Neural progenitor cell (in vitro differentiated cells): ENCODE data around the gene RAPGEF4. TPM values are rescaled to one million over a fixed set of nuclear protein-coding genes. Genes with fewer than 3 reads are reported as not detected.
"Not testable (repeated sequence)": the region's sequence is repeated elsewhere in the genome, so short reads cannot be mapped to it uniquely, and the experiment has no call there.

ENCODE experiments used
- DNase-seq: peaks from one replicate; pipeline ENCODE4 v3.0.0-alpha.2; 2016; ENCODE audit warnings: low spot score
- H2AFZ ChIP-seq: fragments of 200-600 bp; sonication (generic); replicated peaks from 2 replicates; pipeline ENCODE4 v1.6.1; 2016; ENCODE audit warnings: antibody characterized with exemption
- H3F3A ChIP-seq: fragments of 200-600 bp; sonication (generic); 2 replicates; pipeline ENCODE4 v1.6.1; 2016; ENCODE audit warnings: antibody characterized with exemption, low read depth
- H3K27ac ChIP-seq: fragments of 200-600 bp; sonication (generic); 2 replicates; pipeline ENCODE4 v1.5.1; 2016; ENCODE audit warnings: mild to moderate bottlenecking
- H3K27me3 ChIP-seq: fragments of 200-600 bp; sonication (generic); 2 replicates; pipeline ENCODE4 v1.6.1; 2016; ENCODE audit warnings: mild to moderate bottlenecking, moderate library complexity
- H3K36me3 ChIP-seq: fragments of 200-600 bp; sonication (generic); 2 replicates; pipeline ENCODE4 v1.5.1; 2016
- H3K4me1 ChIP-seq: fragments of 200-600 bp; sonication (generic); 2 replicates; pipeline ENCODE4 v1.6.1; 2016; ENCODE audit warnings: mixed run types
- H3K4me2 ChIP-seq: fragments of 200-600 bp; sonication (generic); 2 replicates; pipeline ENCODE4 v1.6.1; 2016
- H3K4me3 ChIP-seq: fragments of 200-600 bp; sonication (generic); 2 replicates; pipeline ENCODE4 v1.5.1; 2016
- H3K79me2 ChIP-seq: fragments of 200-600 bp; sonication (generic); 2 replicates; pipeline ENCODE4 v1.6.1; 2016; ENCODE audit warnings: low read depth
- H3K9ac ChIP-seq: fragments of 200-600 bp; sonication (generic); 2 replicates; pipeline ENCODE4 v1.6.1; 2016
- H3K9me3 ChIP-seq: fragments of 200-600 bp; sonication (generic); 2 replicates; pipeline ENCODE4 v1.5.1; 2016; ENCODE audit warnings: low read depth
- H4K20me1 ChIP-seq: fragments of 200-600 bp; sonication (generic); 2 replicates; pipeline ENCODE4 v1.6.1; 2016; ENCODE audit warnings: low read depth
- H3K27ac Mint-ChIP-seq: 3 replicates; pipeline ENCODE4 v1.8.0; 2021; ENCODE audit warnings: mixed read lengths
- H3K27me3 Mint-ChIP-seq: 2 replicates; pipeline ENCODE4 v1.8.0; 2022; ENCODE audit warnings: low read depth, mild to moderate bottlenecking, inconsistent platforms, moderate library complexity, mixed read lengths; ENCODE audit not compliant: insufficient read depth
- H3K36me3 Mint-ChIP-seq: 3 replicates; pipeline ENCODE4 v1.8.0; 2021; ENCODE audit warnings: mixed read lengths
- H3K4me1 Mint-ChIP-seq: 3 replicates; pipeline ENCODE4 v1.8.0; 2021; ENCODE audit warnings: mixed read lengths
- H3K4me3 Mint-ChIP-seq: 3 replicates; pipeline ENCODE4 v1.8.0; 2021; ENCODE audit warnings: mild to moderate bottlenecking, moderate library complexity, mixed read lengths
- H3K9me3 Mint-ChIP-seq: 3 replicates; pipeline ENCODE4 v1.8.0; 2020; ENCODE audit warnings: mixed read lengths
- EZH2 ChIP-seq: fragments of 200-600 bp; sonication (generic); IDR thresholded peaks from 2 replicates; pipeline ENCODE4 v1.6.1; 2017; ENCODE audit warnings: antibody characterized with exemption, mild to moderate bottlenecking, moderate library complexity
- EZH2phosphoT487 ChIP-seq: fragments of 200-600 bp; sonication (generic); IDR thresholded peaks from 2 replicates; pipeline ENCODE4 v1.6.1; 2017; ENCODE audit warnings: antibody characterized with exemption
- total RNA-seq: library from RNA; depleted of rRNA; stranded (reverse); fragments of >200 nt; gene quantifications from 2 replicates; pipeline ENCODE4 v1.2.3, GENCODE V29; 2015; ENCODE audit warnings: low replicate concordance
- TF ChIP-seq, protein P1 (sequence below): fragments of 200-600 bp; sonication (generic); IDR thresholded peaks from 2 replicates; pipeline ENCODE4 v1.5.1; 2017; ENCODE audit warnings: antibody characterized with exemption, mild to moderate bottlenecking

The RAPGEF4 gene
- total RNA-seq, 1 donor from 2014 or later: 1.8 TPM

GRCh38 chr2:172791953-172792352, 56.3 kb downstream of the RAPGEF4 start:
- no peak overlapping the region for H2AFZ ChIP-seq
- H3K4me1 ChIP-seq: no peaks in the 10 kb centered on the region
- no peak overlapping the region for H3K4me3 Mint-ChIP-seq
- H4K20me1 ChIP-seq: no peaks in the 10 kb centered on the region
- no peaks in the 10 kb centered on the region for H3K9me3 ChIP-seq
- H3K27ac ChIP-seq: no peak overlapping the region
- TF ChIP-seq EZH2: no peak
- no peak for TF ChIP-seq EZH2phosphoT487
- TF ChIP-seq, protein P1, sequence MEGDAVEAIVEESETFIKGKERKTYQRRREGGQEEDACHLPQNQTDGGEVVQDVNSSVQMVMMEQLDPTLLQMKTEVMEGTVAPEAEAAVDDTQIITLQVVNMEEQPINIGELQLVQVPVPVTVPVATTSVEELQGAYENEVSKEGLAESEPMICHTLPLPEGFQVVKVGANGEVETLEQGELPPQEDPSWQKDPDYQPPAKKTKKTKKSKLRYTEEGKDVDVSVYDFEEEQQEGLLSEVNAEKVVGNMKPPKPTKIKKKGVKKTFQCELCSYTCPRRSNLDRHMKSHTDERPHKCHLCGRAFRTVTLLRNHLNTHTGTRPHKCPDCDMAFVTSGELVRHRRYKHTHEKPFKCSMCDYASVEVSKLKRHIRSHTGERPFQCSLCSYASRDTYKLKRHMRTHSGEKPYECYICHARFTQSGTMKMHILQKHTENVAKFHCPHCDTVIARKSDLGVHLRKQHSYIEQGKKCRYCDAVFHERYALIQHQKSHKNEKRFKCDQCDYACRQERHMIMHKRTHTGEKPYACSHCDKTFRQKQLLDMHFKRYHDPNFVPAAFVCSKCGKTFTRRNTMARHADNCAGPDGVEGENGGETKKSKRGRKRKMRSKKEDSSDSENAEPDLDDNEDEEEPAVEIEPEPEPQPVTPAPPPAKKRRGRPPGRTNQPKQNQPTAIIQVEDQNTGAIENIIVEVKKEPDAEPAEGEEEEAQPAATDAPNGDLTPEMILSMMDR: no peak
- H3K36me3 Mint-ChIP-seq: no peaks in the 10 kb centered on the region
- no peaks in the 10 kb centered on the region for H3K27me3 Mint-ChIP-seq
- H3K27me3 ChIP-seq: no peaks in the 10 kb centered on the region
- no peak overlapping the region for H3K4me3 ChIP-seq
- H3K9ac ChIP-seq: no peak overlapping the region
- H3K9me3 Mint-ChIP-seq: no peaks in the 10 kb centered on the region
- H3F3A ChIP-seq: no peaks in the 10 kb centered on the region
- no peak overlapping the region for H3K27ac Mint-ChIP-seq
- no peaks in the 10 kb centered on the region for H3K79me2 ChIP-seq
- DNase-seq: no peak
- no peaks in the 10 kb centered on the region for H3K4me1 Mint-ChIP-seq
- H3K36me3 ChIP-seq: no peaks in the 10 kb centered on the region
- H3K4me2 ChIP-seq: no peak overlapping the region

DNA sequence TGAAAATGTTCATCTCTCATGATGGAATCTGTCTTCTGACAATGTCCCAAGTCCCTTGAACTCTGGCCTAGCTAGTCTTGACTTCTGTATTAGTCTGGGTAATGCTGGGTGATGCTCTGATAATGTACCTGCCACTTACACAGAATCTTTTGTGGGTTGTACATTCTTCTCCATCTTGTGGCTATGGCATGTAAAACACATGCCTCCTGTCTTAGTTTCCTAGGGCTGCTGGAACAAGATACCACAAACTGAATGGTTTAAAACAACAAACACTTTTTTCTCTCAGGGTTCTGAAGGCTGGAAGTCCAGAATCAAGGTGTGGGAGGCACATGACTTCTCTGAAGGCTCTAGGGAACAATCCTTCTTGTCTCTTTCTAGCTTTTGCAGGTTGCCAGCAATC, 57.1 kb downstream of the RAPGEF4 start:
- Histone ChIP-seq H3F3A (no peaks in the 10 kb centered on the region), H3K27ac (no peak overlapping the region), H3K27me3 (no peaks in the 10 kb centered on the region), H3K9me3 (no peaks in the 10 kb centered on the region), H3K4me2 (no peak overlapping the region), H3K9ac (no peak overlapping the region), H2AFZ (no peak overlapping the region), H3K4me1 (no peaks in the 10 kb centered on the region), H3K36me3 (no peaks in the 10 kb centered on the region), H4K20me1 (no peaks in the 10 kb centered on the region), H3K4me3 (no peak overlapping the region), H3K79me2 (no peaks in the 10 kb centered on the region)
- TF ChIP-seq, protein P1: no peak
- TF ChIP-seq EZH2 (no peak), EZH2phosphoT487 (no peak)
- Mint-ChIP-seq H3K36me3 (no peaks in the 10 kb centered on the region), H3K27me3 (no peaks in the 10 kb centered on the region), H3K4me3 (no peak overlapping the region), H3K27ac (no peak overlapping the region), H3K9me3 (no peaks in the 10 kb centered on the region), H3K4me1 (no peaks in the 10 kb centered on the region)
- DNase-seq: no peak

DNA sequence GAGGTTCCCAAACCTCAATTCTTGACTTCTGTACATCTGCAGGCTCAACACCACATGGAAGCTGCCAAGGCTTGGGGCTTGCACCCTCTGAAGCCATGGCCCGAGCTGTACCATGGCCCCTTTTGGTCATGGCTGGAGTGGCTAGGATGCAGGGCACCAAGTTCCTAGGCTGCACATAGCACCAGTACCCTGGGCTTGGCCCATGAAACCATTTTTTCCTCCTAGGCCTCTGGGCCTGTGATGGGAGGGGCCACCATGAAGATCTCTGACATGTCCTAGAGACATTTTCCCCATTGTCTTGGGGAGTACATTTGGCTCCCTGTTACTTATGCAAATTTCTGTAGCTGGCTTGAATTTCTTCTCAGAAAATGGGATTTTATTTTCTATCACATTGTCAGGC, 67.7 kb downstream of the RAPGEF4 start:
- H3K79me2 ChIP-seq, H3K36me3 ChIP-seq, H3K4me1 ChIP-seq, H3K4me2 ChIP-seq, H3K4me3 ChIP-seq, DNase-seq, H3F3A ChIP-seq, H3K27me3 Mint-ChIP-seq, H3K27me3 ChIP-seq, H3K9me3 ChIP-seq, H4K20me1 ChIP-seq, H3K9ac ChIP-seq, H3K27ac ChIP-seq, H3K4me3 Mint-ChIP-seq, H3K27ac Mint-ChIP-seq, H2AFZ ChIP-seq: not testable (repeated sequence)
- Mint-ChIP-seq H3K4me1 (peaks cover 16% of the 10 kb centered on the region), H3K36me3 (peaks cover 11% of the 10 kb centered on the region), H3K9me3 (peaks cover 27% of the 10 kb centered on the region)

- H3K4me3 ChIP-seq: no peak overlapping the region
- Mint-ChIP-seq H3K27ac (no peak overlapping the region), H3K4me1 (peaks cover 14% of the 10 kb centered on the region), H3K27me3 (no peaks in the 10 kb centered on the region), H3K9me3 (peaks cover 27% of the 10 kb centered on the region), H3K36me3 (peaks cover 11% of the 10 kb centered on the region), H3K4me3 (no peak overlapping the region)
- H3K9me3 ChIP-seq: no peaks in the 10 kb centered on the region
- no peak for DNase-seq
- H3F3A ChIP-seq: no peaks in the 10 kb centered on the region
- H3K4me1 ChIP-seq: no peaks in the 10 kb centered on the region
- H3K79me2 ChIP-seq: no peaks in the 10 kb centered on the region
- H2AFZ ChIP-seq: no peak overlapping the region
- no peaks in the 10 kb centered on the region for H3K27me3 ChIP-seq
- H4K20me1 ChIP-seq: no peaks in the 10 kb centered on the region
- TF ChIP-seq EZH2 (no peak), EZH2phosphoT487 (no peak)
- TF ChIP-seq, protein P1: no peak
- H3K27ac ChIP-seq: no peak overlapping the region
- H3K9ac ChIP-seq: no peak overlapping the region
- no peaks in the 10 kb centered on the region for H3K36me3 ChIP-seq
- H3K4me2 ChIP-seq: no peak overlapping the region
Observed at GRCh38 chr2:172804423-172804822, 68.8 kb downstream of the RAPGEF4 start.
